Activated CD8-positive, alpha-beta T cell treated with anti-CD3 and anti-CD28 coated beads for 36 hours (primary cell): Measurements from ENCODE around the gene FBXO47. TPM values are rescaled to one million over a fixed set of nuclear protein-coding genes. Genes with fewer than 3 reads are reported as not detected.
A peak's percentile ranks its signal among the peaks of the same experiment; 100 is the strongest.
"Not testable (repeated sequence)": the region's sequence is repeated elsewhere in the genome, so short reads cannot be mapped to it uniquely, and the experiment has no call there.

Experiments
- ATAC-seq: fragments of 200-7000 bp; cut with Tn5 transposase; one replicate; pipeline ENCODE4 v1.10.0; 2021; ENCODE audit warnings: mild to moderate bottlenecking, moderate library complexity
- CTCF ChIA-PET: fragments of 350-600 bp; sonication (Branson Sonifier 250); formaldehyde crosslinking; loops from one replicate; lab custom pipeline; 2021; ENCODE audit warnings: antibody characterized with exemption; lab: Charles Lee
- POLR2A ChIA-PET: fragments of 350-600 bp; sonication (Branson Sonifier 250); formaldehyde crosslinking; loops from one replicate; lab custom pipeline; 2021; ENCODE audit warnings: antibody characterized with exemption; lab: Charles Lee
- DNase-seq: peaks from one replicate; pipeline ENCODE4 v3.0.0-alpha.2; 2020
- H3K27ac Mint-ChIP-seq: one replicate; pipeline ENCODE4 v1.8.0; 2021; ENCODE audit warnings: mild to moderate bottlenecking, mixed read lengths
- H3K27me3 Mint-ChIP-seq: one replicate; pipeline ENCODE4 v1.8.0; 2021; ENCODE audit warnings: mixed read lengths
- H3K36me3 Mint-ChIP-seq: one replicate; pipeline ENCODE4 v1.8.0; 2021; ENCODE audit warnings: low read depth, mixed read lengths
- H3K4me1 Mint-ChIP-seq: one replicate; pipeline ENCODE4 v1.8.0; 2021; ENCODE audit warnings: low read depth, mixed read lengths
- H3K4me3 Mint-ChIP-seq: one replicate; pipeline ENCODE4 v1.8.0; 2021; ENCODE audit warnings: mild to moderate bottlenecking, moderate library complexity, mixed read lengths
- H3K9me3 Mint-ChIP-seq: one replicate; pipeline ENCODE4 v1.8.0; 2021; ENCODE audit warnings: mixed read lengths
- CTCF ChIP-seq: fragments of 200-600 bp; IDR thresholded peaks from one replicate; pipeline ENCODE4 v1.8.0; 2022; ENCODE audit warnings: antibody characterized with exemption, mild to moderate bottlenecking
- intact Hi-C: fragments of 100-400 bp; cut with micrococcal nuclease; formaldehyde crosslinking; loops from one replicate; pipeline ENCODE4 v1.10.0; 2022
- total RNA-seq, 2 experiments: library from RNA; stranded (reverse); gene quantifications; one replicate each; pipeline ENCODE4 v1.2.3, GENCODE V29; 2021

The FBXO47 gene
- total RNA-seq, 2 experiments from 2014 or later: not detected

DNA sequence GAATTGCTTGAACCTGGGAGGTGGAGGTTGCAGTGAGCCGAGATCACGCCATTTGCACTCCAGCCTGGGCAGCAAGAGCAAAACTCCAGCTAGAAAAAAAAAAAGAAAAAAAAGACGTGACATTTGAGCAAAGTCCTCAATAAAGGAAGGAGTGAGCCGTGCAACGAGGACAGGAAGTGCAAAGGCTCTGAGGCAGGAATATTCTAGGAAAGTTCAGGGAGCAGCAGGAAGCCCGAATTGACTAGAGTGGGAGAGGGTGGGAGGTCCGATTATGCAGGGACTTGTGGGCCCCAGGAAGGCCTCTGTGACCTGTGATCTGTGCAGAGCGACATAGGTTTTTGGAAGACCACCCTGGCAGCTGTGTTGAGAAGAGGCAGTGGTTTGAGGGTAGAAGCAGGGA is 50.4 kb downstream of the FBXO47 start:
- no peak for ATAC-seq
- no peak overlapping the region for H3K4me3 Mint-ChIP-seq
- DNase-seq: no peak
- no peak for TF ChIP-seq CTCF
- intact Hi-C loops: no loop called here
- ChIA-PET CTCF (interaction anchor here (1.3 kb wide), 1 partner anchor 10 kb away, joined by 4 read pairs; no protein-coding TSS in a partner anchor), POLR2A (interaction anchor here (1.0 to 1.2 kb wide), 2 partner anchors 10 to 54 kb away, joined by 3 to 5 read pairs; no protein-coding TSS in a partner anchor)
- no peaks in the 10 kb centered on the region for H3K9me3 Mint-ChIP-seq
- H3K36me3 Mint-ChIP-seq: peaks cover 33% of the 10 kb centered on the region
- no peaks in the 10 kb centered on the region for H3K27me3 Mint-ChIP-seq
- peaks cover 26% of the 10 kb centered on the region for H3K4me1 Mint-ChIP-seq
- H3K27ac Mint-ChIP-seq: peak overlapping the region; percentile 75

DNA sequence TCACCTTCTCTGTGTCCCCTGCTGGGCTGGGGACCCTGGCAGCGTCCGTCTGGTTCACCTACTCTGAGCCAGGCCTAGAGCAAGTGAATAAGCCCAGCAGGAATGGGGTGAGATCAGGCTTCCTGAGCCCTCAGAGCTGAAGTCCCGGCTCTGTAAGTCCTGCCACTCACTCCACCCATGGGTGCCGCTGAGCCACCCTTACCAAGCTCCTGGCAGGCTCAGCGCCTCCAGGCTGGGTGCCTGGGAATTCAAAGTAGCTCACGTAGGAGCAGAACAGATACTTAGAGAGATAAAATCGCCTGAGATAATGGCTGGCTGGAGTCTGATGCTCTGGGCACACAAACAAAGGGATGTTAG is 51.6 kb downstream of the FBXO47 start:
- ChIA-PET POLR2A (interaction anchor here (0.5 to 4.4 kb wide), 5 partner anchors 9 to 52 kb away, joined by 3 to 25 read pairs (median 3); partner anchors contain the start of gene LASP1NB), CTCF (interaction anchor here (0.9 to 1.2 kb wide), 2 partner anchors 10 to 11 kb away, joined by 3 to 4 read pairs; partner anchors contain the start of gene LASP1NB)
- H3K27ac Mint-ChIP-seq: peak overlapping the region; percentile 25
- intact Hi-C loops: no loop called here
- no peak overlapping the region for H3K4me3 Mint-ChIP-seq
- H3K9me3 Mint-ChIP-seq: no peaks in the 10 kb centered on the region
- DNase-seq (no peak), ATAC-seq (no peak)
- TF ChIP-seq CTCF: no peak
- peaks cover 35% of the 10 kb centered on the region for H3K36me3 Mint-ChIP-seq
- no peaks in the 10 kb centered on the region for H3K27me3 Mint-ChIP-seq
- peaks cover 16% of the 10 kb centered on the region for H3K4me1 Mint-ChIP-seq

- Mint-ChIP-seq H3K27me3 (no peaks in the 10 kb centered on the region), H3K4me3 (no peak overlapping the region), H3K27ac (peak overlapping the region; percentile 49), H3K9me3 (no peaks in the 10 kb centered on the region), H3K36me3 (peaks cover 37% of the 10 kb centered on the region), H3K4me1 (peaks cover 13% of the 10 kb centered on the region)
- no peak for ATAC-seq
- intact Hi-C loops: no loop called here
- CTCF ChIA-PET: interaction anchor here (0.9 to 1.4 kb wide), 3 partner anchors 10 to 13 kb away, joined by 3 to 5 read pairs (median 4); partner anchors contain the start of gene LASP1NB
- POLR2A ChIA-PET: interaction anchor here (0.5 to 4.4 kb wide), 5 partner anchors 10 to 53 kb away, joined by 3 to 25 read pairs (median 3); partner anchors contain the start of gene LASP1NB
- no peak for DNase-seq
- no peak for TF ChIP-seq CTCF
These were observed 52.2 kb downstream of the FBXO47 start for GRCh38 chr17:38914741-38915638.

DNA sequence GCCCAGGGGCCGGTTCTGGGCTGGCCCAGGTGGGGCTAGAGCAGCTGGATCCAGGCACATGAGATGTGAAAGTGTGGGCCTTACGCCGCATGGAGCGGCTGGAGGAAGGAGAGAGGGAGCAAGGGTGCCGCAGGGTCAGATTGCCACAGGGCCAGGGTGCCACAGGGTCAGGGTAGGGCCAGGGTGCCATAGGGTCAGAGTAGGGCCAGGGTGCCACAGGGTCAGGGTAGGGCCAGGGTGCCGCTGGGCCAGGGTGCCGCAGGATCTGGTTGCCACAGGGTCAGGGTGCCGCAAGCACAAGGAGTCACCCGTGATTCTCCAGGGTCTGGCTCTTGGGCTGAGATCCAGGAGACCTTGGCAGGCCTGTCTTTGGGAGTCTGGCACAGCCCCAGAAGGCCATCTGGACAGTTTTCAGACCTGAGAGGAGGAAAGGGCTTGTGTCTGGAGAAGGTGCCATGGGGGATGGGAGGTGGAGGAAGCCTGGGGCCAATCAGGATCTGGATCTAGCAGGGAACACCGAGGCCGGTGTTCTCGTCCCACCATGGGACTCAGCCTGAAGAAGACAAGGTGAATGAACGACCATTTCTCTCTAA is 54.9 kb downstream of the FBXO47 start:
- ChIA-PET CTCF (no interaction called here), POLR2A (interaction anchor here (1.4 to 4.4 kb wide), 2 partner anchors 9 to 13 kb away, joined by 7 to 25 read pairs; partner anchors contain the start of gene LASP1NB)
- Mint-ChIP-seq H3K36me3 (peaks cover 25% of the 10 kb centered on the region), H3K27ac (peak overlapping the region; percentile 26), H3K9me3 (no peaks in the 10 kb centered on the region), H3K4me1 (peaks cover 27% of the 10 kb centered on the region), H3K4me3 (no peak overlapping the region), H3K27me3 (no peaks in the 10 kb centered on the region)
- DNase-seq (no peak), ATAC-seq (no peak)
- intact Hi-C loops: no loop called here
- TF ChIP-seq CTCF: no peak

DNA sequence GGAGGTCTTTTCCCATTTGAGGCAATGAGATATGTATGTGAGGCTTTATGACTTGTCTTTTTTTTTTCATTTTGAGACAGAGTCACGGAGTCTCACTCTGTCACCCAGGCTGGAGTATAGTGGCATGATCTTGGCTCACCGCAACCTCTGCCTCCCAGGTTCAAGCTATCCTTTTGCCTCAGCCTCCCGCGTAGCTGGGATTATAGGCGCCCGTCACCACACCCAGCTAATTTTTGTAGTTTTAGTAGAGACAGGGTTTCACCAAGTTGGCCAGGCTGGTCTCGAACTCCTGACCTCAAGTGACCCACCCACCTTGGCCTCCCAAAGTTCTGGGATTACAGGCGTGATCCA is 55.5 kb downstream of the FBXO47 start:
- CTCF ChIA-PET, intact Hi-C loops, DNase-seq, ATAC-seq, H3K4me3 Mint-ChIP-seq, H3K27me3 Mint-ChIP-seq, H3K9me3 Mint-ChIP-seq, POLR2A ChIA-PET: not testable (repeated sequence)
- Mint-ChIP-seq H3K27ac (peak overlapping the region; percentile 55), H3K4me1 (peaks cover 27% of the 10 kb centered on the region), H3K36me3 (peaks cover 19% of the 10 kb centered on the region)
